Measurements from ENCODE around the gene MBNL1.
A peak's percentile ranks its signal among the peaks of the same experiment; 100 is the strongest.

MBNL1 gene

DNA sequence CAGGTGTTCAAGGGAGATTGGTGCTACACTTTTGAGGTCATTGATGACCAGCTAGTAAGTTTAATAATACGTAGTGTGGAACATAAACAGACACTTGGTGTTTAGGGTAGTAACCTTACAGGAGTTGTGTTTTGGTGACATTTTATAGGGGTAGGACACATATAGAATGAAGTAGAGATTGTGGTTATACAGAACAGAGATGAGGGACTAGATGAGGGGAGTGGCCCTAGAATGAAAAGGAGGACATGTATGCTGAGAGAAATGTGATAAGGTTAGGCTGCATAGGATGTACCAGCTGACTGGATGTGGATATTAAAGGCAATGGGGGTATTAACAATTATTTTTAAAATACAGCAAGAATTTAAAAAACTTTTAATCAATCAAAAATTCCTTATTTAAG is 8.0 kb downstream of the MBNL1 start:
- peak in 1 of 2 experiments; percentile 17 for DNase-seq

DNA sequence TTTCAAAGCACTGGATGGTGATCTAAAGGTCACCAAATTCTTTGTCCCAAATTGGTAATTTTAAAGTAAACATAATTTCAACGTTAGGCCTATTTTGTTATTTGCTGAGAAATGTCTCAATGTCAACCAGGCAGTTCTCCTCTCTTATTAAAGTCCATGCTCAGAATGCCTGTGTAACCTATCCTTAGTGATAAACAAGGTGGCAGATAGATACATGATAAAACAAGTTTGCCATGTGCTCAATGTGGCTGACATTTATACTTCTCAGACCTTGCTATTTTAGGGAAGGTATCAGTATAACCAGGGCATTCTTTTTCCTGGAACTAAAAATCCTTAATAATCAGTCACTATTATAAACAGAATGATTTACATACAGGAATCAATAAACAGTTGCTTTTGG is 8.5 kb downstream of the MBNL1 start:
- no peak for DNase-seq

DNA sequence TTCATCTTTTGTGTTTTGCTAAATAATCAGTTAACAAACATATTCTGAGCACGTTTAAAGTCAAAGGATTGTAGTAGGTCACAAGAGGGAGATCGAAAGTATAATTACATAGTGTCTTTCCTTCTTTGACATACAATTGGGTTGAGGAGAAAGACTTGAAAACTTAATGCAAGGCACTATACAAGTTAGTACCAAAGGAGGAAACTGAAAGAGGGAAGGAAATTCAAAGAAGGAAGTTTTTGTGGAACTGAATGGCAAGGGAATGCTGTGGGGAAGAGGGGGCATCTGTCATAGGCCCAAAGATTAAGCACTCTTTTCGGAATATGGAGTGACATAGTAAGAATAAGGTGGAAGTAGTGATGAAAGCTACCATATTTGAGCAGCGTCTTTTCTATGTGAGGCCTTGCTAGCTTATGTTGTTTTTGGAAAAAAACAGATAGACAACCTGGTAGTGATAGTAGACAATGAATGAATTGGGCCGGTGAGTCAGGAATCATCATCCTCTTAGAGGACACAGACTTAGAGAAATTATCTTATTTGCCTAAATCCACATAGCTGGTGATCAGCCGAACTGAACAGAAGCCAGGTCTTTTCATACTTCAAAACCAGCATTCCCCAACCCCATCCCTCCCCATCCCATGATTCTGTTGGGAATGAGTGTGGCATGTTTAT is 10.2 kb downstream of the MBNL1 start:
- DNase-seq = no peak

DNA sequence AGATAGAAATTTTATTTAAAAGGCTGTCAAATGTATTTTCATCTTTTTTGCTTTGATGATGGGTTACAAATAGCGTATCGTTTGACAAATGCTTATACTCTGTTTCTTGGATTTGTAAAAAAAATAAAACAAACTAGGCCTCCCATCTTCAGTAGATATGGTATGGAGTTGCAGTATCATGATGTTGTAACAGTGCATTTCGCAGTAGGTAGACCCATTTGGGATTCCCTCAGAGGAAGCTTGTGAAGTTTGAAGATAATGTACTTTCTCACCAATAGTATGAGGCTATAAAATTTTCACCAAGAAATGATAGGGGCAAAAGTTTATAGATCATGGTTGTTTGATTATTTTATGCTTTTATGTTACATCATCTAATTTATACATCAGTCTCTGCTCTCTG is 10.8 kb downstream of the MBNL1 start:
- DNase-seq = no peak

DNA sequence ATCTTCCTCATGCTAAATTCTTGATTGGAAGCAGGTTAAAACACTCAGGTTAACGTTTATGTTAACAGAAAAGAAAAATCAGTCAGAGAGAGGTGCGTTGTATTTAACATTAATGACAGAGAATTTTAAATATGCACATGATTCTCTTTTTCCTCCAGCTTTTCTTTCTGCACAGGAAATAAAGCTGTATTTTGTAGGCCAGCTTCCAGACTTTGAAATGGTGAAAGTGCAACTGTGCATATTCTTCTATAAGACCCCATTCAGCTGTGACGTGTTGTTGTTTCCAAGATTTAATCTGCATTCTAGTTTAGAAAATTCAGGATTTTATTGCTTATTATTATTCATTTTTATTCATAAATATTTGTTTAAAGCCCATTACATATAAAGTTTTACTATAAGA is 11.8 kb downstream of the MBNL1 start:
- DNase-seq = no peak

DNA sequence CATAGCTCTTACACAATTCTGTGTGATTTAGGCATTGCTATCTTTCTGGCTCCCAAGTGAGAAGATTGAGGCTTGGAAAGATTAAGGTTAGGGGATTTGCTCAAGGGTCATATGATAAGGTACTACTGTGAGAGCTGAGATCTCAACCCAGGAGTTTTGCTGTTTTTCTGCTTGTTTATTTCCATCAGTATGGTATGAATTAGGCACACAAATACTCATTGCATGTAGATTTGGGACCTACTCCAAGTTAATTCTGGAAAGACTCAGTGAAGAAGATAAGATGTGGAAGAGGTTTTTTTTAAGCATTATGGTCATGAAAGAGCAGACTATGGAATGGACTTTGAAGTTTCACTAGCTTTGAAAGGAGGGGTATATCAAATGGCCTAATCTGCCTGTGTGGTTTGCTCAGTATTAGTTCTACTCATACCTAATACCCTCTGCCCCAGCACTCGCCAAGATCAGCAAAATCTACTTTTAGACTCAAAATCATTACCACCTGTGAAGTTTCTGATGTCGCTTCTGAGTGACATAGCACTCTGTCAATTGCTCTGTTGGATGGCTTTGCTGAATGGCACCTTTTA is 12.5 kb downstream of the MBNL1 start:
- no peak for DNase-seq

DNA sequence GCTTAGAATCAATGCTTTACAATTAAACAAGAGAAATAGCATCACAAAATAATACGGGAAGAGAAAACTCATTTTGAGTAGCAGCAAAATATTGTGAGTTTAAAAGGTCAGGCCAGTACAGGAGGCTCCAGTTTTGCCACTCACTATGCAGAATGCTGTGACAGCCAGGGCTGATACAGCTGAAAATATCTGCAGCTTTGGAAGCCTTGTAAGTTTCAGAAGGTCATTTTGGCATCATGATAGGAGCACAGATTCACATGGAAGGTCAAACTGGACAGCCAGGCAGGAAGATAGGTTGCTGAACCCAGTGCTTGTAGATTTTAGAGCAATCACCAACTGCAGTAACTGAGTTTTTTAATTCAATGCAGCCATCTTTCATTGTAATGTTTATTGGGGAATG is 14.1 kb downstream of the MBNL1 start:
- no peak for DNase-seq

DNA sequence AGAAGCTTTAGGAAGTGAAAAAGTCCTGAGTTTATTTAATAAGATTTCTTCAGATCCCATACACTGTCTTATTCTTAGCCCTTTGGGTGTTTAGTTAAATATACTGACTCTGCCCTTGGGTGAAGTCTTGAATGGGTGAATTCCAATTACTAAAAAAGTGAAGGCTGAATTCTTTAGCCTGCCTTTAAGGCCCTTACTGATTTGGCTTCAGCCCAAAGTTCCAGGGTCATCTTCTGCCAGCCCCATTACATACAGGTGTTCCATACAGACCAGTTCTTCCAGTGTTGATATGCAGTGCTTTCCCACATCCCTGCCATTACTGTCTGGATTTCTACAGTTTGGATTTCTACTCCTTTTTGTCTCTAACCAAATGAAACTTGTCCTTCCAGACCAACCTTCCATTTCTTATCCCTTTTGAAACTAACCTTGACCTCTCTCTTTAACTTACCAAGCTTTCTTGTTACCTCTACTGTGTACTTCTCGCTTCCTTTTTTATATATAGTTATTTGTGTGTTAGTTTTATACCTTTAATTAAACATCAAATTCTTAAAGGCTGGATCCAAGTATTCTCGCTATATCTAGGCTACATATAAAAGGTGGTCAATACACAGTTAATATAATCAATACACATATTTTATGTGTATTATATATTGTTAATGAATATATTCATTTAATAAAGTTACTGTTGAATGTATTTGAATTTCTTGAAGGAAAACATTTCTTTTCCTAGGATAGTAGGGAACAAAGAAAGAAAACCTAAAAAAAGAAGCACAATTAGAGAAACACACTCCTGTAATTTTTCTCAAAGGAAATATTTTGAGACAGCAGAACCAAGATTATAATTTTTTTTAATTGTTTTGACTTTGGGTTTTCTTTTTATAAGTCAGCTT is 15.0 kb downstream of the MBNL1 start:
- DNase-seq = no peak

DNA sequence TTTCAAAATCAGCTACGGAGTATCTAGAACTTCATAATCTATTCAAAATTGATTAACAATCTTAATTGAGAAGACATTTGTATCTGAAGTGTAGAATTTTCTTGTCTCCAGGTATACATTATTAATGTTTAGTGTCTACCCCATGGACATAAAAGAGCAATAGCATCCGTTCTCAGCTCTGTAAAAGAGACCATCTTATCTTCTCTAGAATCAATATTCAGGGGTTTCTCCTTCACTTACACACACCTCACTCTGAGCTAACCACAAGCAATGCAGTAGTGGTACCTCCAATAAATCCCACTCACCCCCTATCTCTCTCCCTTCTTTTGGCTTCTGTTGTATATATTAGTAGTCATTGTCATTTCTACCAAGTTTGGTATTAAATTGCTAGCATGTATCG is 16.2 kb downstream of the MBNL1 start:
- no peak for DNase-seq

DNA sequence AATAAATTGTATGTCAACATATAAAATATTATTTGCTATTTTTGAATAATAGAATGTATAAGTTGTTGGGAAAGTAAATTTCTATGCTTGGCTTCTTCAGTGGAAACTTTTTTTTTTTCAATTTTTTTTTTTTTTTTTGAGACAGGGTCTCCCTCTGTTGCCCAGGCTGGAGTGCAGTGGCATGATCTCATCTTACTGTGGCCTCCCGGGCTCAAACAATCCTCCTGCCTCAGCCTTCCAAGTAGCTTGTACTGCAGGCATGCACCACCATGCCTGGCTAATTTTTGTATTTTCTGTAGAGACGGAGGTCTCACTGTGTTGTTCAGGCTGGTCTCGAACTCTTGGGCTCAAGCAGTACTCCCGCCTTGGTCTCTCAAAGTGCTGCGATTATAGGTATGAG is 16.8 kb downstream of the MBNL1 start:
- DNase-seq = no peak

DNA sequence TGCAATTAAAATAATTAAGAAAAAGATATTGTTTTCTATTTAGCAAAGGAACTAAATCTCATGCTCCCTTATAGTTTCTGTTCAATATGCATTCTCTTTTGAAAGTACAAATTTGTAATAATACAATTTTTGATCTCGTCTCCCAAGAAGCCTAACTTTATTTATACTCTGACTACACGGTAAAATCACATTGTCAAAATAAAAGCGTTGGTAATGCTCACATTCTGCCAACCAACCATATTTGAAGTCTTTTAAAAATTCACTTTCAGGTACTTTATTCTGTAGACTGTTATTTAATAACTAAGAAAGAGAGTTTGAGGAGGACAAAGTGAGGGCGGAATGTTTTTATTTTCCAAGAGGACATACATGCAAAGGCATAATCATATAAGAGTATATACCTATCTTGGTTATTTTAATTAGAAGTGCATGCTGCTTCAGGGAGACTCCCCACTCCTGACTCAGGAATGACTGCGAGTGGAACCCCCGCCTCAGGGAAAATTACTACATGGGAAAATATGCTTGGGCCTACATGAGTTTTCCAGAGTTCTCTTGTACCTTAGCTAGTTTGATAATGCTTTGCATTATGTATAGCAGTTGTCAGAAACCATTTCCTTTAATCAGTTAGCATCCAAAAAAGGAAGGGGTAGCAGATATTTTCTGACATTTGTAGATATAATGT is 19.3 kb downstream of the MBNL1 start:
- DNase-seq = no peak

DNA sequence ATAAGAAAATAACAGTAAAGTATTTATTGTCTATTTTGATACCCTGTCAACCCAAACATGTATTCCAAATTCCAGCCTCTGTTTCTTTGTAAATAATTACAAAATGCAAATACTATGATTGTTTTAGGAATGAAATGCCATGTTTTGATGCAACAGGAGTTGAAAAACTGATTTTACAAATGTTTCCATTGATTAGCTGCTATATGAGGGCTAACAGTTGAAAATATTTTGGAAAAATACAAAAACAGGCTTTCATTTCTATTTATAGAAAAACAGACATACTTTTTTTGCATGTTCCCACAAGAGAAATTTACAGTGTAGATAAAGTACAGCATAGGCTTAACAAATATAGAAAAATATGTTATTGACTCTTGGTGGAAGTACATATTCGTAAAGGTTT is 20.0 kb downstream of the MBNL1 start:
- DNase-seq = no peak

DNA sequence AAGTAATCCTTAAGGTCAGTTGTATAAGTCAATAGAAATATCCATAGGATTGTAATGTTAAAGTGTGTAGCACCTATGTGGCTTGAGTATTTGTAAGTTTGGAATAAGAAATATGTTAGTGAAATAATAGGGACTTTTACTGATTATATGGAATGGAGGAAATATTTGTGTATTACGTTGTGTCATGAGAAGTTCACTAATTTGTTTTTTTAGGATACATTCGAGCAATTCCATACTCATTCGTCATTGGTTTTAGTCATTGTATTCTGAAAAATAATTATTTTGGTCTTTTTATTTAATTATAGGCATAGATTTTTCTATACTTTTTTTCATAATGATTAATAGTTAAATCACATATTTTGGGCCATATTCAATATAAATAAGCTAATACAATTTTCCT is 21.0 kb downstream of the MBNL1 start:
- DNase-seq = no peak

DNA sequence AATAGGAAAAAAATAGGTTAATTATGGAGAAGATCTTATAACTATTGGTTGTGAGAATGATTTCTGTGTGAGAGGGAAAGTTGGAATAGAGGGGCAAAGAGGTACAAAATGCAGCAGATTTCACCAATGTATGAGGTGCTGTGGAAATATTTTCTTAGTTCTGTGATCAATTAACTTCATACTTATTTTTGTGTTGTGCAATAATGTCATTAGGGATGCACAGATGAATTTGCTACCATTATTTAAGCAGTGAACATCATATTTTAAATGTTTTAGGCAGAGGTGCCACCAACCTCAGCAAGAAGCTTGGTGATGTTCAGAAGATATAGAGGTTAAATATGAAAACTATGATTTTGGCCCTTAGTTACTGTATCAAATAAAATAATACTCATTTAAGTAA is 21.6 kb downstream of the MBNL1 start:
- no peak for DNase-seq

DNA sequence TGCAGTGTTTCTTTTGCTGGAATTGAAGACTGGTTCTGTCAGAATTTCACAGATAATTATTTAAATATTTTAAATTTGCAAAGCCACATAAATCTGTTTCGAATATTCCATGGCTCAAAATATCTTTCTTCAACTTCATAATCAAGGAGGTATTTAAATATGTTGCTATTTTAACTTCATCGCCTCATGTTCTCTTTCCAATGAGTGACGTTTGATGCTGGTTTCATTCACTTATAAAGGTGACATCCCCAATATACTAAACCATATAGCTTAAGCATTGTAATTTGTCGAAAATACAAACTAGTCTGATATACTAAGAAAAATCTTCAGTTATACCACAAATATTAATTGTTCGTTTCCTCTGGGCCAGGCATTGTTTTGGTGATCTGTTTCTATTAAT is 22.5 kb downstream of the MBNL1 start:
- no peak for DNase-seq

DNA sequence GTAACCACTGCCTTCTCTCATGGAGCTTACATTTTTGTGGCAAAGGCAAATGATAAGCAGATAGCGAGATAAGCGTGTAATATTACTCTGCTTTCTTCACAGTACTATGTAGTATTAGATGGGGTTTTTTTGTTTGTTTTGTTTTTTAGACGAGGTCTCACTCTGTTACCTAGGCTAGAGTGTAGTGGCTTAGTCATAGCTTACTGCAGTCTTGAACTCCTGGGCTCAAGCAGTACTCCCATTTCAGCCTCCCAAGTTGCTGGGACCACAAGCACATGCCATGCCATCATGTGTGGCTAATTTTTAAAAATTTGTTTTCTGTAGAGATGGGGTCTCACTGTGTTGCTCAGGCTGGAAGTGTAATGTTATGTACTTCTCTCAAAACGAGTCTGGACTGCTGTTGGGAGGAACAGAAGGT is 22.9 kb downstream of the MBNL1 start:
- no peak for DNase-seq

DNA sequence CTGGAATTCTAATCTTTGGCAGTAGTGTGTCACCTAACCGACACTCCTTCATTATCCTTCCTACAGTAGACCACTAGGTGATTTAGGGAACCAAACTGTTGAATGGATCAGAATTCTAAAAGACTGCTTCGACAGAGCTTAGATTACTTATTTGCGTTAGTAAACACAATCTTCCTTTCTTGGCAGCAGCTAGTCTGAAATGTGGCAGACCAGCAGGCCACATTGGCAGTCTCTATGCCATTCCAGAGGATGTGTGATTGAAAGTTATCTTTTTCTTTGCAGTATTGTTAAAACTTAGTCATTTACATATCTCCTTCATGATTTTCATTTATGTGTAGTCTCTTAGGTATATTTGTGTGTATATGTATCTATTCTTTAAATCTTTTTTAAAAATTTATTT is 23.6 kb downstream of the MBNL1 start:
- no peak for DNase-seq

DNA sequence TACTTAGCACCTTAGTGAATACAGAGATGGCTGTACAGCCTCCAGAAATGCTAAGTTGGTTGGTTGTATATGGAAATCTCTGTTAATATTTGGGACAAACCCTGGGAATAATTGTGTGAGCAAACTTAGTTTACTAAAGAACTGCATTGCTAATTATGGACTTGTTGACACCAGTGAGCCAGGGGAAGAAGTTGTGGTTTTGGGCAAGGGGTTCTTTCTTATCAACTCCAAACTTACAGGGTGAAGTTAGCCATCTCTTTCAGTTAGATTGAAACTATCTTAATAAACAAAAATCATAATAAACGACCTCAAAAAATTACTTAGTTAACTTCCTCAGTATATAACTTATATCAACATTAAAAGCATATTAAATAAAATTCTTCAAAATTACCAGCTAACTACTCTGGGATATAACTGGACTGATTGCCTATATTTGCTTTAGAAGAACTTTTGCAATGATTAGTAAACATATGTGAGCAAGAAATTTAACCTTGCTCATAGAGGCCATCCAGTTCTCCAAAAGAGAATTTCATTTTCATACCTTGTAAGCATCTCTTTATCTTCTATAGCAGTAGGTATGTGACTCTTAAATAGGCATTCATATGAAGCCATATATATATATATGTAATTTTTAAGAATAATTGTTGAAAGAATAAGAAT is 24.7 kb downstream of the MBNL1 start:
- DNase-seq = no peak

DNA sequence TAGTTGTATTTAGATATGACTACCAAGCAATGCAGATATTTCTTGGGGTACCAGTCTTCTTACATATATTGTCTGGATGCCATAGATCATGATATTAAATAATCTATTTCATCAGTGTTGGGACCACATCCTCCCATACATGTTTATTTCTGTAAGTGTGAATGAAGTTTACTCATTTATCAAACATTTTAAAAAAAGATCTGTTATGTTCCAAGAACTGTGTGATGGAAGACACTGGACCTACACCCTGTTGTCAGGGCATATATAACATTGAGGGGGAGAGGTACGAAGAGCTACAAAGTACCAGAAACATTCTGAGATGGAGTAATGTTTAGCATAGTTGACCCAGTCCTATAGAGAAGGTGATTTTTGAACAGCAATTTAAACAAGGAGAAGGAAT is 26.6 kb downstream of the MBNL1 start:
- DNase-seq = no peak

DNA sequence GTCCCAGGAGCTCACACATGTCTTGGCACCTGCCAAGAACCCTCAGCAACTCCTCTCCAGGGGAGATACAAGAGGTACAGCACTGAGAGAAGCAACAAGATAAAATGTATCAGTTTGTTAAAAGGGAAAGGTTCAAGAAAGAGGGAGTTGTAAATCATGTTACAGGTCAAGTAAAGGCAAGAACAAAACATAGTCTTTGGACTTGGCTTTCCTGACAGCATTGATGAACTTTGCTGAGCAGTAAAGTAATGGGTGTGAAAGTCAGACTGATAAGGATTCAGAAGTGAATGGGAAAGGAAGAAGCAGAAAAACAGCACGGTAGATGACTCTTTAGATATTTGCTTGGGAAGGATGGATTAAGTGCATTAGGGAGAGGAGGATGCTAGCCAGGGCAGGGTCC is 27.1 kb downstream of the MBNL1 start:
- DNase-seq = no peak

DNA sequence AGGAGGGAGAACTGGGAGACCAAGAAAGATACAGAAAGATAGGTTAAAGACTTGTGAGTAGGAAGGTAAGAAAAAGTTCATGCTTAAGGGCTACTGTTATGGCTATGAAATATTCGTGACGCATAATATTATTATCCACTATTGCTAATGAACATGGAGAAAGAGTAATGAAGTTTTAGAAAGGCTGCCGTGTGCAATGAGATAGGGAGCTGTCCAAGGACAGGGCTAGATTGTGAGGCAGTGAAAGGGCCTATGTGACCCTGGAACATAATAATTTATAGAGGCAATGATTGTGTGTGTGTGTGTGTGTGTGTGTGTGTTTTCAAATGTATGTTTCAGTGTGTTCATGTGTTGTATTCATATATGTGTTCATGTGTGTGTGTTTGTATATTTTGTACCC is 27.7 kb downstream of the MBNL1 start:
- DNase-seq = no peak

DNA sequence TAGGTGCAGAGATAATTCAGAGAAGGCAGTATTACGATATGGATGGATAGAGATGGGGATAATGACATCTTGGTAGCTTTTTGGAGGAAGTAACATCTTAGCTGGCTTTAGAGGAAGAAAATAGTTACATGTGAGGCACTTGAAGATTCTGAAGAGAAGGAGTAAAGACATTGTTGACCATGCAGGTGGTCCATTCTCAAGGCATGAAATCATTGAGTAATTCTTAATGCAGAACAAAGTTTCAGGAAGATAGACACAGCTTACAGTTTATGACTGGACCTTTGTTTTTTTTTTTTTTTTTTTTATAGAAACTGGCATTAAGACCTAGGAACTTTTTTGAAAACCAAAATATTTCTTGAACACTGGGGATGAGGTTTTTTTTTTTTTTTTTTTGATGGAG is 28.2 kb downstream of the MBNL1 start:
- DNase-seq = peak in 1 of 2 experiments; percentile 22
